Neuron (in vitro differentiated cells): Measurements from ENCODE around the gene MRC1.

Experiments used
- H2AFZ ChIP-seq: one replicate; pipeline ENCODE4 v1.6.1; 2013; ENCODE audit warnings: low read depth, mild to moderate bottlenecking, inconsistent platforms, low read length, moderate library complexity
- H3K27me3 ChIP-seq: one replicate; pipeline ENCODE4 v1.6.1; 2013; ENCODE audit warnings: low read length; ENCODE audit not compliant: insufficient read depth
- H3K36me3 ChIP-seq: one replicate; pipeline ENCODE4 v1.6.1; 2013; ENCODE audit warnings: low read length; ENCODE audit not compliant: insufficient read depth
- H3K4me1 ChIP-seq: one replicate; pipeline ENCODE4 v1.6.1; 2013; ENCODE audit warnings: low read length; ENCODE audit not compliant: insufficient read depth
- H3K4me3 ChIP-seq: 2 replicates; pipeline ENCODE4 v1.5.1; 2013; ENCODE audit warnings: mild to moderate bottlenecking, low read length, moderate library complexity
- H3K9me3 ChIP-seq: one replicate; pipeline ENCODE4 v1.6.1; 2013; ENCODE audit warnings: low read length

Gene MRC1

DNA sequence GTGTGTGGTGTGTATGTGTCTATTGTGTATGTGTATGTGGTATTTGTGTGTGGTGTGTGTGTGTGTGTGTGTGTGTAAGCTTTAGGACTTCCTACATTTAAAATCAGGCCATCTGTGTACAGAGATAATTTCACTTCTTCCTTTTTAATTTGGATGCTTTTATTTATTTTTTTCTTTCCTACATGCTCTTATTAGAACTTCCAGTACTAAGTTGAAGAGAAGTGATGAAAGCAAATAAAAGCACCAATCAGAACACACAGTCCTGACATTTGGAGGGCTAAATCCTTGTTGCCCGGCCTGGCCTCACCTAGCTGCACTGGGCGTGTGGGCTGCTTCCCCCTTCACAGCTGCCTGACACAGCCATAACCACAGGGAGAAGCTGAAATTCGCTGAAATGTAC is 3.8 kb upstream of the MRC1 start:
- no peaks in the 10 kb centered on the region for H3K36me3 ChIP-seq
- no peaks in the 10 kb centered on the region for H3K9me3 ChIP-seq
- H3K27me3 ChIP-seq = no peaks in the 10 kb centered on the region
- H3K4me3 ChIP-seq = no peak overlapping the region
- H3K4me1 ChIP-seq = no peaks in the 10 kb centered on the region
- no peak overlapping the region for H2AFZ ChIP-seq

DNA sequence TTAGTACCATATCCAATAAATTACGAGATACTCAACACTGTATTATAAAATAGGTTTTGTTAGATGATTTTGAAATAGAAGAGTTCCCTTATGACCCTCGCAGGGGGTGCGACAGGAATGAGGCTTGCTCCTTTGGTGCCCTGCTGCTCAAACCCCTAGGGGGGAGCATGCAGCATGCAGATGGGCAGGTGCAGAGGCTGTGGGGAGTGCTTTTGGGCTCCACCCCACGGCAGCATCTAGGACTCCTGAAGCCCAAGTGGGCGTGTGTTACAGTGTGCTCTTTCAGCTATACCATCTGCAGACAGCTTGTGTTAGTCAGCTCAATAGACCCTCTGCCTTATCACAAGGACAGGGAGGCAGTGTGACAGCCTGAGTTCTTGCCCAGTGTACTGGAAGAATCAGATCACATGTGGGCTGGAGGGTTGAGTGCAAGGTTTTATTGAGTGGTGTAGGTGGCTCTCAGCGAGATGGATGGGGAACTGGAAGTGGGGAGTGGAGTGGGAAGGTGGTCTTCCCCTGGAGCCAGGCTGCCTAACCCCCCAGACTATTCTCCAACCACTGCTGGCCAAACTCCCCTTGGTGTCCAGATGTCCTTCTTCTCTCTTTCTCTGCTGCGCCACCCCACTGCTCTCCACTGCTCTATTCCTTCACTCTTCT is 3.1 kb upstream of the MRC1 start:
- H3K27me3 ChIP-seq = no peaks in the 10 kb centered on the region
- no peak overlapping the region for H3K4me3 ChIP-seq
- no peak overlapping the region for H2AFZ ChIP-seq
- H3K9me3 ChIP-seq = no peaks in the 10 kb centered on the region
- no peaks in the 10 kb centered on the region for H3K36me3 ChIP-seq
- no peaks in the 10 kb centered on the region for H3K4me1 ChIP-seq

DNA sequence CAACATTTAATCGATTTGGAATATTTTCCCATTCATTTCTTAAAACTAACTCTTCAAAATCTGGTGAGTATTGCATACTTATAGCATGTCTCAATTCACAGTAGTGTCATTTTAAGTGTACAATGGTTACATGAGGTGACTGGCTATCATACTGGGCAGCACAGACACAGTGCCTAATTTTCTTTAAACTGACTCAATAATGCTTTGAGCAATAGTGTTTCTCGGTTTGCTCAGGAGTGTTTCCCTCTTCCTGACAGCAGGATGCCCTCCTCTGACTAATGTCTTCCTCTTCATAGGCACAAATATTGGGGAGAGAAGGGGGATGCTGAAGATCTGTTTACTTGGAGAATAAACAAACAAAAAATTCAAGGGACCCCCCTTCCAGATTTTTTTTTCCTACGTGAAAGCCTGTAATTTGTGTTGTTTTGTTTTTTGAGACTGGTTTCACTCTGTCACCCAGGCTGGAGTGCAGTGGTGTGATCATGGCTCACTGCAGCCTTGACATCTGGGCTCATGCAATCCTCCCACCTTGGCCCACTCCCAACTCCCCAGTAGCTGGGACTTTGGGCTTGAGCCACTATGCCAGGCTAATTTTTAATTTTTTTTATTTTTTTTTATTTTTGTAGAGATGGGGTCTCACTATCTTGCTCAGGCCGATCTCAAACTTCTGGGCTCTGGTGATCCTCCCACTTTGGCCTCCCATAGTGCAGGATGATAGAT is 2.2 kb downstream of the MRC1 start:
- no peaks in the 10 kb centered on the region for H3K4me1 ChIP-seq
- H3K27me3 ChIP-seq = no peaks in the 10 kb centered on the region
- H2AFZ ChIP-seq = no peak overlapping the region

DNA sequence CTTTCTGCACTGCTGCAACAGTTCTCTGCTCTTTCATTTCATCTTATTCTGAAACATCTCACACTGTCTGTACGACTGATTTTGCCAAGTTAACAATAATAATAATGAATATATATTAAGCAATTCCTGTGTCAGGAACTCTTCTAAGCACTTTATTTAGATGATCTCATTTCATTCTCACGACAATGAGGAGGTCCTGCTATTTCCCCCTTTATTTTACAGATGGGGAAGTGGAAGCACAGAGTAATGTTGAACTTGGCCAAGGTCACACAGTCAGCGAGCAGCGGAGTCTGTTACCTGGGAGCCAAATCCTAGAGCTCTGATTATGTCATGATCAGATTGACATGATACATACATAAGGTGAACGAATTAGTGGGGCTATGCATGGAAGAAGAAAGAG is 5.8 kb downstream of the MRC1 start:
- Histone ChIP-seq H3K4me3 (no peak overlapping the region), H3K27me3 (no peaks in the 10 kb centered on the region), H3K9me3 (no peaks in the 10 kb centered on the region), H3K4me1 (no peaks in the 10 kb centered on the region), H2AFZ (no peak overlapping the region), H3K36me3 (no peaks in the 10 kb centered on the region)

More for the DNA sequence above, 2.2 kb downstream of the MRC1 start:
- H3K36me3 ChIP-seq = no peaks in the 10 kb centered on the region
- H3K4me3 ChIP-seq = no peak overlapping the region
- no peaks in the 10 kb centered on the region for H3K9me3 ChIP-seq

DNA sequence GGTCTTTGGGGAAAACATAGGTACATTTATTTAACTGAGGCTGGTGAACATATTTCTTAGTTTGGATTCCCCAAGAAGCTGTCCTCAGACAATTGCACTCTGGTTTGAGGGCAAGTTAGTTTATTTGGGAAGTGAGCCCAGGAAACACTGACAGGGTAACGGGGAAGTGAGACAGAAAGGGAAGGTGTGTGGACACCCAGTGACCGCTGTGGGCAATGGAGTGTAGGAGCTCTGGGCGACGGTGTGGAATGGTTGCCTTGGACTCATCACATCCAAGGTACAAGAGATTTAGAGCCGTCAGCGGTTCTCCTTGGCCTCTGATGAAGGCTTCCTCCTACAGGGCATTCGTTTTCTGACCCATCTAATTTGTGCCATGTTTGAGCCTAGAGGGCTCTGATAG is 7.1 kb downstream of the MRC1 start:
- Histone ChIP-seq H3K27me3 (no peaks in the 10 kb centered on the region), H3K36me3 (no peaks in the 10 kb centered on the region), H3K4me3 (no peak overlapping the region), H3K9me3 (no peaks in the 10 kb centered on the region), H2AFZ (no peak overlapping the region), H3K4me1 (no peaks in the 10 kb centered on the region)

DNA sequence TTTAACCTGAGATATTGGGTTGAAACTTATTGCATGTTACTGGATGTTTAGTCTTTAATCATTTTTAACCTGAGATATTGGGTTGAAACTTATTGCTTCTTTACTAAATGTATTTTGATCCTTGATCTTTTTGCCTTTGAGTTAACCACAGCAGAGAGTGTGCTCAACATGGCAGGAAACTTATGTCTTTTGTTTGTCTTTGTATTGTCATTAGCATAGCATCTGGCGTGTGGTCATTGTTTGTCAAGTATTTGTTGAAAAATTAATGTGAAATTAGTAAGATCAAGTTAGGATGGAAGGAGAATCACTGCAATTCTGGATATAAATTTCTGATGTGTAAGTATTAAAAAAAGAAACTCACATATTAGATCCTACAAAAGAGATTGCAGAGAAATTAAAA is 8.2 kb downstream of the MRC1 start:
- Histone ChIP-seq H3K27me3 (no peaks in the 10 kb centered on the region), H3K36me3 (no peaks in the 10 kb centered on the region), H3K9me3 (no peaks in the 10 kb centered on the region), H3K4me1 (no peaks in the 10 kb centered on the region), H2AFZ (no peak overlapping the region), H3K4me3 (no peak overlapping the region)

DNA sequence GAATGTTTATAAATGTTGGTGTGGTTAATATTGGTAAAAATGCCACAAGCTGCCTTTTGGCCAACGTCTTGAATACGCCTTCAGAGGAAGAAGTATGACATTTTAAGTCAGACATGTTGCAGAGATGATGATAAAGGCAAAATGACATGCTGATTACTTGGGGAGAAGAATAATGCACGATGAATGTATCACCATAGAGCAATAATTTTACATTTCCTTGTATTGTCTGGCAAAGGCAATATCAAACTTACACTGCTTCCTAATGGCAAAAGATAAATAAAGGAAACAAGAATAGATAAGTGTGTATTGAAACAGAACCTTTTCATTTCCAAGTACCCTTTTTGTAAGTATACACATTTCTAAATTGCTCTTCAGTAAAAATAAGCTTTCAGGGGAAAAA is 8.6 kb downstream of the MRC1 start:
- Histone ChIP-seq H3K27me3 (no peaks in the 10 kb centered on the region), H3K4me3 (no peak overlapping the region), H3K4me1 (no peaks in the 10 kb centered on the region), H2AFZ (no peak overlapping the region), H3K9me3 (no peaks in the 10 kb centered on the region), H3K36me3 (no peaks in the 10 kb centered on the region)

DNA sequence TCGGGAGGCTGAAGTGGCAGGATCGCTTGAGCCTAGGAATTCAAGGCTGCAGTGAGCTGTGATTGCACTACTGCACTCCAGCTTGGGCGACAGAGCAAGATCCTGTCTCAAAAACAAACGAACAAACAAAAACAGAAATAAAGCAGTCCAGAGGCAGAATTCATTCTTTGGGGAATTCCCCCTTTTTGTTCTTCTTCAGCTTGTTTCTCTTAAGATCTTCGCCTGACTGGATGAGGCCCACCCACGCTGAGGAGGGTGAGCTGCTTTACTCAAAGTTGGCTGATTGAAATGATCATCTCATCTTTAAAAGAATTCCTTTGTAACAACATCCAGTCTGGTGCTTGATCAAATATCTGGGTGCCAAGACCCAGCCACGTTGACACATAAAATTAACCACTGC is 10.7 kb downstream of the MRC1 start:
- H3K36me3 ChIP-seq = no peaks in the 10 kb centered on the region
- H3K27me3 ChIP-seq = no peaks in the 10 kb centered on the region
- no peak overlapping the region for H3K4me3 ChIP-seq
- H3K9me3 ChIP-seq = no peaks in the 10 kb centered on the region
- no peak overlapping the region for H2AFZ ChIP-seq
- H3K4me1 ChIP-seq = no peaks in the 10 kb centered on the region

DNA sequence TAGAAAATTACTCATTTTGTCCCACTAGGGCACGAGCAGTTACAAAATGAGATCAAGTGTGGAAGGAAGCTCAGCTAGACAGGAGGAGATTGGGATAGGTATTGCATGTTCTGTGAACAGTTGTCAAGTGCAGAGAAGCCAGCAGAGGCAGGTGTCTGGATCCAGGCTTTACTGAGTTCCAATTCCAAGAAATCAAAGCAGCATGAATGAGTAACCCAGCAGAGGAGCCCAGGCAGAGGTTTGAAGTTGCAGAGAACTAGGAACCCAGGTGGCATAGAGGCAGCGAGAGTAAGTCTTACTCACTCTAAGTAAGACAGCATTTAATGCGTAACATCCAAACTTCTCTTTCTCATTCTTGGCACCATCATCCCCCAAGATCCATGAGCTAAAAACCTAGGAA is 11.8 kb downstream of the MRC1 start:
- no peak overlapping the region for H2AFZ ChIP-seq
- H3K36me3 ChIP-seq = no peaks in the 10 kb centered on the region
- H3K9me3 ChIP-seq = no peaks in the 10 kb centered on the region
- no peaks in the 10 kb centered on the region for H3K27me3 ChIP-seq
- H3K4me1 ChIP-seq = no peaks in the 10 kb centered on the region
- H3K4me3 ChIP-seq = no peak overlapping the region

DNA sequence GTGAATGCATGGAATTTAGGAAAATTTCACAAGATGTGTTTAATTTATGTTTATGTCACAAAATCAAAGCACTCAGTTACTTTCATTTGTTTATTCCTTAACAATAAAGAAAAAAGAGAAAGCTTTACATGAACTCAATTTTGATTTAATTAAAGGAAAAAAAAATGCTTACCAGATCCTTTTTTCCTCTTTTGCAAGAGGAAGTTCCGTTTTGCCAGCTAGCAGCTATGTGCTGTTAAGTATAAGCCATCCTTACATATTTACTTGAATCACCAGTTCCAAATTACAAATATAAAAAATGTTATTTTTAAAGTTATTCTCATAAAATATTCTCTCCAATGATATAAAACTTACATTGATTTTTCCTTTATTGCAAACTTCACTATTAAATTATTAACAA is 12.7 kb downstream of the MRC1 start:
- Histone ChIP-seq H2AFZ (no peak overlapping the region), H3K9me3 (no peaks in the 10 kb centered on the region), H3K36me3 (no peaks in the 10 kb centered on the region), H3K27me3 (no peaks in the 10 kb centered on the region), H3K4me1 (no peaks in the 10 kb centered on the region), H3K4me3 (no peak overlapping the region)

DNA sequence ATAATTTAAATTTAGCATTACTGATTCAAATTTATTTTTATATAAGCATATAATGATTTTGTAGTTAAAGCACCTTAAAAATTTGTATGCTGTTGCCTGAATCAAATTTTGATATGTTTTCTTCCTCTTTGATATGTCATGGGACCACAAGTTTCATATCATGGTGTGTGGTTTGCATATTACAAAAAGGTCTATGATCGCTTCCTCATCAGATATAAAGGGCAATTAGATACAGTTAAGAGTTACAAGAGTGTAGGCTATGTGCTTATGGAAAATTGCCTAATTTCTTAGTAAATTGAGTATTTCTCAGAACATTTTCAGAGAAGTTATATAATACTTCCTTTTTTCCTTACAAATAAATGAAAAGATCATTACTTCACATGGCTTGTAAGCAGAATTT is 22.2 kb downstream of the MRC1 start:
- Histone ChIP-seq H3K4me1 (no peaks in the 10 kb centered on the region), H3K9me3 (no peaks in the 10 kb centered on the region), H2AFZ (no peak overlapping the region), H3K36me3 (no peaks in the 10 kb centered on the region), H3K27me3 (no peaks in the 10 kb centered on the region), H3K4me3 (no peak overlapping the region)

DNA sequence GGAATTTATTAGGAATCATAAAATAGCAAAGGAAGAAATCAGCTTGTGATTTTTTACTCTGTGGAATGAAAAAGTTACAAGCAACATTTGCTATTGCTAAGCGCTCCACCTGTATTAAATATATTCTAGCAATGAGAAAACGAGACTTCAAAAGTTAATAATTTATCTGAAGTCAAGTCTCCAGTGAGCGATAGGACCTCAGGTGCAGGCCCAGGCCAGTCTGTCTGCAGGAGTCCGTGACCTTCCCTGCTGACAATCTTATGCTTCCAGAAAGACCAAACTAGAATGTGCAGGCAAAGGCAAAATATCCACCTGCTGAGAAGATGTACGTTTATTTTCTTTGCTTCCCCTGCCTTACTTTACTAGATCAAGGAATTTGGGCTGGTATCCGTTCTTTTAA is 22.7 kb downstream of the MRC1 start:
- no peak overlapping the region for H3K4me3 ChIP-seq
- no peaks in the 10 kb centered on the region for H3K27me3 ChIP-seq
- H3K9me3 ChIP-seq = no peaks in the 10 kb centered on the region
- H3K4me1 ChIP-seq = no peaks in the 10 kb centered on the region
- H3K36me3 ChIP-seq = no peaks in the 10 kb centered on the region
- H2AFZ ChIP-seq = no peak overlapping the region

DNA sequence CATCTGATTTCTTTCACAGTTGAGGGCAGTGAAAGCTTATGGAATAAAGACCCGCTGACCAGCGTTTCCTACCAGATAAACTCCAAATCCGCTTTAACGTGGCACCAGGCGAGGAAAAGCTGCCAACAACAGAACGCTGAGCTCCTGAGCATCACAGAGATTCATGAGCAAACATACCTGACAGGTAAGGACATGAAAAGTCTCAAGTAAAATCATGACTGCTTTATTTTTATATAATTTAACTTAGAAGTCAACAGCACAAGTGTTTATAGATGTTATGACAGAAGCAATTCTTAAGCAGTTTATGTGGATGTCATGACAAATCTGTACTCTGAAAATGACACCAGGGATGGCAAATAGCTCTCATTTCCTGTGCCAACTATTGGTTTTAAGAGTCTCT is 24.5 kb downstream of the MRC1 start:
- no peak overlapping the region for H2AFZ ChIP-seq
- no peaks in the 10 kb centered on the region for H3K9me3 ChIP-seq
- no peaks in the 10 kb centered on the region for H3K27me3 ChIP-seq
- H3K4me1 ChIP-seq = no peaks in the 10 kb centered on the region
- H3K36me3 ChIP-seq = no peaks in the 10 kb centered on the region
- H3K4me3 ChIP-seq = no peak overlapping the region

DNA sequence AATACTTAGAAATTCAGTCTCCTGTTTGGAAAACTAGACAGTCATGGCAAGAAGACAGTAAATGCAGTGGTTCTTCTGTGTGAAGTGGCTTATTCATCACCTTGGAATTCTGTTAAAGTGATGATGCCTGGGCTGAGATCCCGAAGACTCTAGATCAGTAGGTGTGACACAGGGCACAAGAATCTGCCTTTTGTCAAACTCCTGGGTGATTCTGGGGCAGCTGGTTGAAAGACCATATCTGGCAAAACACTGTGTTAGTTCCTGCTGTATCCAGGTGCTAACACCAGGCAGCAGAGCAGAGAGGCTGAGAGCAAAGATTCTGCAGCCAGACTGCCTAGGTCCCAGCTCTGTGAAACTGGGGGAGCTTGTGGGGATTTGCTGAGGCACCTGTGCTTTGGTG is 26.5 kb downstream of the MRC1 start:
- Histone ChIP-seq H3K4me3 (no peak overlapping the region), H3K36me3 (no peaks in the 10 kb centered on the region), H3K27me3 (no peaks in the 10 kb centered on the region), H3K9me3 (no peaks in the 10 kb centered on the region), H2AFZ (no peak overlapping the region), H3K4me1 (no peaks in the 10 kb centered on the region)
